ENCODE results near the gene ERBB3. TPM values are rescaled to one million over a fixed set of nuclear protein-coding genes. Genes with fewer than 3 reads are reported as not detected.

ERBB3 gene
- total RNA-seq, 1 donor from 2014 or later: 60.7 TPM

- Histone ChIP-seq H3K9me3 (no peaks in the 10 kb centered on the region), H3K4me3 (no peak overlapping the region), H3K4me1 (peaks cover 30% of the 10 kb centered on the region), H3K27ac (peak overlapping the region; percentile 74), H3K36me3 (peaks cover 23% of the 10 kb centered on the region), H3K27me3 (no peaks in the 10 kb centered on the region)
- TF ChIP-seq CTCF (IDR thresholded peaks at IDR 0.05): no peak
- intact Hi-C loops (cut with DNase I): loop anchor here (10.0 kb wide), 1 partner anchor 54 kb away; no protein-coding TSS in a partner anchor
- ATAC-seq (no peak), DNase-seq (no peak)
These were observed 40.3 kb downstream of the ERBB3 start for GRCh38 chr12:56120158-56120846.

GRCh38 chr12:56121204-56121870, 41.4 kb downstream of the ERBB3 start:
- Histone ChIP-seq H3K4me1 (peaks cover 41% of the 10 kb centered on the region), H3K27me3 (no peaks in the 10 kb centered on the region), H3K36me3 (peaks cover 23% of the 10 kb centered on the region), H3K9me3 (no peaks in the 10 kb centered on the region), H3K27ac (no peak overlapping the region), H3K4me3 (no peak overlapping the region)
- no peak for TF ChIP-seq CTCF (IDR thresholded peaks at IDR 0.05)
- intact Hi-C loops (cut with DNase I): loop anchor here (10.0 kb wide), 1 partner anchor 53 kb away; no protein-coding TSS in a partner anchor
- DNase-seq: no peak
- no peak for ATAC-seq

GRCh38 chr12:56122637-56123036, 42.7 kb downstream of the ERBB3 start:
- Histone ChIP-seq H3K9me3 (no peaks in the 10 kb centered on the region), H3K27ac (no peak overlapping the region), H3K4me3 (no peak overlapping the region), H3K27me3 (no peaks in the 10 kb centered on the region), H3K4me1 (peaks cover 52% of the 10 kb centered on the region), H3K36me3 (peaks cover 22% of the 10 kb centered on the region)
- DNase-seq (no peak), ATAC-seq (no peak)
- intact Hi-C loops (cut with DNase I): loop anchor here (10.0 kb wide), 1 partner anchor 52 kb away; no protein-coding TSS in a partner anchor
- TF ChIP-seq CTCF (IDR thresholded peaks at IDR 0.05): no peak

- Histone ChIP-seq H3K4me1 (peaks cover 46% of the 10 kb centered on the region), H3K36me3 (peaks cover 20% of the 10 kb centered on the region), H3K27me3 (no peaks in the 10 kb centered on the region), H3K27ac (peak overlapping the region; percentile 83), H3K9me3 (no peaks in the 10 kb centered on the region), H3K4me3 (no peak overlapping the region)
- intact Hi-C loops (cut with DNase I): loop anchor here (10.0 kb wide), 1 partner anchor 51 kb away; no protein-coding TSS in a partner anchor
- DNase-seq (no peak), ATAC-seq (no peak)
- no peak for TF ChIP-seq CTCF (IDR thresholded peaks at IDR 0.05)
These were observed 44.2 kb downstream of the ERBB3 start for GRCh38 chr12:56124133-56124532.

- DNase-seq (no peak), ATAC-seq (no peak)
- Histone ChIP-seq H3K27ac (peak overlapping the region; percentile 83), H3K4me1 (peaks cover 44% of the 10 kb centered on the region), H3K27me3 (no peaks in the 10 kb centered on the region), H3K9me3 (no peaks in the 10 kb centered on the region), H3K4me3 (peak overlapping the region; percentile 37), H3K36me3 (peaks cover 22% of the 10 kb centered on the region)
- TF ChIP-seq CTCF (IDR thresholded peaks at IDR 0.05): no peak
- intact Hi-C loops (cut with DNase I): loop anchor here (10.0 kb wide), 1 partner anchor 48 kb away; no protein-coding TSS in a partner anchor
These were observed 46.8 kb downstream of the ERBB3 start for GRCh38 chr12:56126732-56127239.

Data from upper lobe of right lung (tissue), 1 donor.